ENCODE results near the gene GNRH2. TPM values are rescaled to one million over a fixed set of nuclear protein-coding genes. Genes with fewer than 3 reads are reported as not detected.
A peak's percentile ranks its signal among the peaks of the same experiment; 100 is the strongest.

GNRH2 gene
- polyA plus RNA-seq, 3 donors from 2014 or later = not detected

GRCh38 chr20:3084986-3085360 lies 41.6 kb downstream of the GNRH2 start:
- Mint-ChIP-seq H3K9me3 (no peaks in the 10 kb centered on the region), H3K4me3 (no peak overlapping the region), H3K4me1 (peaks cover 0 to 12% of the 10 kb centered on the region in 2 donors), H3K27ac (no peak overlapping the region), H3K36me3 (peaks cover 0 to 5% (median 0%) of the 10 kb centered on the region in 3 donors), H3K27me3 (ENCODE audit: low read depth in 3 of 3) (peaks cover 18 to 29% (median 28%) of the 10 kb centered on the region in 3 donors)
- DNase-seq = no peak

GRCh38 chr20:3085571-3086072 lies 42.2 kb downstream of the GNRH2 start:
- peaks cover 0 to 5% (median 0%) of the 10 kb centered on the region in 3 donors for H3K36me3 Mint-ChIP-seq

GRCh38 chr20:3088031-3088430 lies 44.6 kb downstream of the GNRH2 start:
- Mint-ChIP-seq H3K4me3 (no peak overlapping the region), H3K27ac (peak overlapping the region in 1 of 6 donors; percentile 3), H3K4me1 (peaks cover 6 to 13% of the 10 kb centered on the region in 2 donors), H3K36me3 (no peaks in the 10 kb centered on the region), H3K9me3 (no peaks in the 10 kb centered on the region), H3K27me3 (ENCODE audit: low read depth in 3 of 3) (peaks cover 11 to 34% (median 33%) of the 10 kb centered on the region in 3 donors)
- no peak for DNase-seq

More at GRCh38 chr20:3085571-3086072, 42.2 kb downstream of the GNRH2 start:
- Mint-ChIP-seq H3K4me3 (no peak overlapping the region), H3K27ac (no peak overlapping the region), H3K9me3 (no peaks in the 10 kb centered on the region), H3K4me1 (peaks cover 0 to 12% of the 10 kb centered on the region in 2 donors), H3K27me3 (ENCODE audit: low read depth in 3 of 3) (peaks cover 14 to 32% (median 29%) of the 10 kb centered on the region in 3 donors)
- DNase-seq = no peak

GRCh38 chr20:3090565-3090964 lies 47.1 kb downstream of the GNRH2 start:
- no peak for DNase-seq
- Mint-ChIP-seq H3K27me3 (ENCODE audit: low read depth in 3 of 3) (peaks cover 18 to 42% (median 32%) of the 10 kb centered on the region in 3 donors), H3K9me3 (no peaks in the 10 kb centered on the region), H3K4me3 (peak overlapping the region in 1 of 5 donors; percentile 36), H3K4me1 (peaks cover 16 to 21% of the 10 kb centered on the region in 2 donors), H3K36me3 (no peaks in the 10 kb centered on the region), H3K27ac (peak overlapping the region in 3 of 6 donors; percentile 31 to 58 (median 38))

- H3K4me1 Mint-ChIP-seq = peaks cover 16 to 21% of the 10 kb centered on the region in 2 donors
- DNase-seq = peak; percentile 40 to 47 (median 40)
- H3K27ac Mint-ChIP-seq = peak overlapping the region in 5 of 6 donors; percentile 84 to 97 (median 92)
- H3K9me3 Mint-ChIP-seq = no peaks in the 10 kb centered on the region
- H3K4me3 Mint-ChIP-seq = peak overlapping the region; percentile 78 to 94 (median 87)
- H3K36me3 Mint-ChIP-seq = no peaks in the 10 kb centered on the region
- peaks cover 23 to 44% (median 28%) of the 10 kb centered on the region in 3 donors for H3K27me3 Mint-ChIP-seq (ENCODE audit: low read depth in 3 of 3)
Observed at GRCh38 chr20:3092611-3093379, 49.4 kb downstream of the GNRH2 start.

- DNase-seq = no peak
- Mint-ChIP-seq H3K27me3 (ENCODE audit: low read depth in 3 of 3) (peaks cover 23 to 43% (median 27%) of the 10 kb centered on the region in 3 donors), H3K36me3 (no peaks in the 10 kb centered on the region), H3K27ac (peak overlapping the region in 5 of 6 donors; percentile 6 to 95 (median 91)), H3K4me3 (peak overlapping the region in 4 of 5 donors; percentile 27 to 87 (median 80)), H3K9me3 (no peaks in the 10 kb centered on the region), H3K4me1 (peaks cover 16 to 21% of the 10 kb centered on the region in 2 donors)
Observed at GRCh38 chr20:3093861-3094361, 50.5 kb downstream of the GNRH2 start.

- peaks cover 16 to 21% of the 10 kb centered on the region in 2 donors for H3K4me1 Mint-ChIP-seq
- no peaks in the 10 kb centered on the region for H3K9me3 Mint-ChIP-seq
- no peaks in the 10 kb centered on the region for H3K36me3 Mint-ChIP-seq
- H3K4me3 Mint-ChIP-seq = no peak overlapping the region
- peak overlapping the region in 4 of 6 donors; percentile 40 to 83 (median 71) for H3K27ac Mint-ChIP-seq
- DNase-seq = no peak
- peaks cover 17 to 39% (median 28%) of the 10 kb centered on the region in 3 donors for H3K27me3 Mint-ChIP-seq (ENCODE audit: low read depth in 3 of 3)
Observed at GRCh38 chr20:3094848-3095629, 51.6 kb downstream of the GNRH2 start.

Other genes starting within 250 kb of the GNRH2 start
- gene CPXM1, start 243.0 kb upstream of the GNRH2 start, polyA plus RNA-seq = 1 to 10 TPM in 1 of 3 donors, under 1 TPM in 1, not detected in 1; 0.74 to 1.2 TPM
- gene C20orf141, start 228.6 kb upstream of the GNRH2 start, polyA plus RNA-seq = not detected
- not detected for gene TMEM239, start 227.3 kb upstream of the GNRH2 start, polyA plus RNA-seq
- 10 to 100 TPM; 21.9 to 24.1 (median 23.4) TPM for gene PCED1A, start 203.0 kb upstream of the GNRH2 start, polyA plus RNA-seq
- gene VPS16, start 202.9 kb upstream of the GNRH2 start, polyA plus RNA-seq = 10 to 100 TPM; 61.8 to 81.3 (median 76.5) TPM
- 10 to 100 TPM; 39.5 to 63.5 (median 60.0) TPM for gene PTPRA, start 170.1 kb upstream of the GNRH2 start, polyA plus RNA-seq
- 10 to 100 TPM; 65.2 to 76.5 (median 70.7) TPM for gene MRPS26, start 2.4 kb downstream of the GNRH2 start, polyA plus RNA-seq
- gene OXT, start 28.0 kb downstream of the GNRH2 start, polyA plus RNA-seq = 1 to 10 TPM in 1 of 3 donors, not detected in 2; 1.1 TPM
- gene AVP, start 41.1 kb downstream of the GNRH2 start, polyA plus RNA-seq = not detected
- gene FASTKD5, start 116.2 kb downstream of the GNRH2 start, polyA plus RNA-seq = 10 to 100 TPM; 12.2 to 26.5 (median 20.5) TPM
- 1 to 10 TPM; 2.3 to 7.0 (median 4.9) TPM for gene UBOX5, start 116.2 kb downstream of the GNRH2 start, polyA plus RNA-seq
- not detected for gene LZTS3, start 129.9 kb downstream of the GNRH2 start, polyA plus RNA-seq
- 10 to 100 TPM; 45.6 to 63.1 (median 48.0) TPM for gene DDRGK1, start 161.1 kb downstream of the GNRH2 start, polyA plus RNA-seq
- gene ITPA, start 165.9 kb downstream of the GNRH2 start, polyA plus RNA-seq = 10 to 100 TPM; 75.0 to 84.5 (median 76.3) TPM
- gene SLC4A11, start 195.6 kb downstream of the GNRH2 start, polyA plus RNA-seq = not detected

All from immature natural killer cell (primary cell).